ENCODE measurements around the gene ZAR1. TPM values are rescaled to one million over a fixed set of nuclear protein-coding genes. Genes with fewer than 3 reads are reported as not detected.
"Not testable (repeated sequence)": the region's sequence is repeated elsewhere in the genome, so short reads cannot be mapped to it uniquely, and the experiment has no call there.

The ZAR1 gene, protein sequence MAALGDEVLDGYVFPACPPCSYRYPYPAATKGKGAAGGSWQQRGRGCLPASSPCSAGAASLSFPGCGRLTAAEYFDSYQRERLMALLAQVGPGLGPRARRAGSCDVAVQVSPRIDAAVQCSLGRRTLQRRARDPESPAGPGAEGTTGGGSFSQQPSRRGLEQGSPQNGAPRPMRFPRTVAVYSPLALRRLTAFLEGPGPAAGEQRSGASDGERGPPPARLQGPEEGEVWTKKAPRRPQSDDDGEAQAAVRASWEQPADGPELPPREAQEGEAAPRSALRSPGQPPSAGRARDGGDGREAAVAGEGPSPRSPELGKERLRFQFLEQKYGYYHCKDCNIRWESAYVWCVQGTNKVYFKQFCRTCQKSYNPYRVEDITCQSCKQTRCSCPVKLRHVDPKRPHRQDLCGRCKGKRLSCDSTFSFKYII
- under 1 TPM in 1 of 4 donors, not detected in 3; 0.41 TPM for total RNA-seq

DNA sequence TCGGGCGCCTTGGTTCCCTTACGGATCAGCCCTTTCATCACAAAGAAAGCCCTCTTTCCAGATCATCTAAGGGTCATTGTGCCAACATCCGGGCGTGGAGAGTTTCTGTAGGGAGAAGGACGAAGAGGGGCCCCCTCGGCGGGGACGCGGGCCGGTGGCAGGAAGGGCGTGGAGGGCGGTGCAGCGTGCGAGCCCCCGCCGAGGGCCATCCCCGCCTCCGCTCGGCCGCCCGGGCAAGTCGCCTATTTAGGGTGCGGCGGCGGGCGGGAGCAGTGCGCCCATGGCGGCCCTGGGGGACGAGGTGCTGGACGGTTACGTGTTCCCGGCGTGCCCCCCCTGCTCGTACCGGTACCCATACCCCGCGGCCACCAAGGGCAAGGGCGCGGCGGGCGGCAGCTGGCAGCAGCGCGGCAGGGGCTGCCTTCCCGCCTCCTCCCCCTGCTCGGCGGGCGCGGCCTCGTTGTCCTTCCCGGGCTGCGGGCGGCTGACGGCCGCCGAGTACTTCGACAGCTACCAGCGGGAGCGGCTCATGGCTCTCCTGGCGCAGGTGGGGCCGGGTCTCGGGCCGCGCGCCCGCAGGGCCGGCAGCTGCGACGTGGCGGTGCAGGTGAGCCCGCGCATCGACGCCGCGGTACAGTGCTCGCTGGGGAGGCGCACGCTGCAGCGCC is at the start of gene ZAR1:
TSS of gene ZAR1 (plus strand) at position 241 of the 668 bp plus-strand sequence. CDS start at position 281, 40 bp downstream.
- Histone ChIP-seq H3K4me1 (peaks cover 0 to 8% of the 10 kb centered on the region in 2 donors), H3K9me3 (no peaks in the 10 kb centered on the region), H3K36me3 (no peaks in the 10 kb centered on the region), H3K27me3 (peaks cover 10 to 33% of the 10 kb centered on the region in 2 donors), H3K4me3 (peak within 1 kb of the TSS in 1 of 2 donors; percentile 15), H3K27ac (no peak within 1 kb of the TSS)
- no peak for TF ChIP-seq POLR2A (IDR thresholded peaks at IDR 0.05)
- TF ChIP-seq, protein P1, sequence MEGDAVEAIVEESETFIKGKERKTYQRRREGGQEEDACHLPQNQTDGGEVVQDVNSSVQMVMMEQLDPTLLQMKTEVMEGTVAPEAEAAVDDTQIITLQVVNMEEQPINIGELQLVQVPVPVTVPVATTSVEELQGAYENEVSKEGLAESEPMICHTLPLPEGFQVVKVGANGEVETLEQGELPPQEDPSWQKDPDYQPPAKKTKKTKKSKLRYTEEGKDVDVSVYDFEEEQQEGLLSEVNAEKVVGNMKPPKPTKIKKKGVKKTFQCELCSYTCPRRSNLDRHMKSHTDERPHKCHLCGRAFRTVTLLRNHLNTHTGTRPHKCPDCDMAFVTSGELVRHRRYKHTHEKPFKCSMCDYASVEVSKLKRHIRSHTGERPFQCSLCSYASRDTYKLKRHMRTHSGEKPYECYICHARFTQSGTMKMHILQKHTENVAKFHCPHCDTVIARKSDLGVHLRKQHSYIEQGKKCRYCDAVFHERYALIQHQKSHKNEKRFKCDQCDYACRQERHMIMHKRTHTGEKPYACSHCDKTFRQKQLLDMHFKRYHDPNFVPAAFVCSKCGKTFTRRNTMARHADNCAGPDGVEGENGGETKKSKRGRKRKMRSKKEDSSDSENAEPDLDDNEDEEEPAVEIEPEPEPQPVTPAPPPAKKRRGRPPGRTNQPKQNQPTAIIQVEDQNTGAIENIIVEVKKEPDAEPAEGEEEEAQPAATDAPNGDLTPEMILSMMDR (IDR thresholded peaks at IDR 0.05): no peak
- DNase-seq: no peak
- intact Hi-C loops (cut with DNase I; ENCODE audit: low total_unique reads): no loop called here

DNA sequence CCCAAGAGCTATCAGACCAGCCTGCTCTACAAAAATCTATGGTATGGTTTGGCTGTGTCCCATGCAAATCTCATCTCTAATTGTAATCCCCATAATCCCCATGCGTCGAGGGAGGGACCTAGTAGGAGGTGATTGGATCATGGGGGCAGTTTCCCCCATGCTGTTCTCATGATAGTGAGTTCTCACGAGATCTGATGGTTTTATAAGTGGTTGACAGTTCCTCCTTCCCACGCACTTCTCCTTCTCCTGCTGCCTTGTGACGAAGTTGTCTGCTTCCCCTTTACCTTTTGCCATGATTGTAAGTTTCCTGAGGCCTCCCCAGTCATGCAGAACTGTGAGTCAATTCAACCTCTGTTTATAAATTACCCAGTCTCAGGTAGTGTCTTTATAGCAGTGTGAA is 49.1 kb upstream of the ZAR1 start:
- intact Hi-C loops (cut with DNase I; ENCODE audit: low total_unique reads); H3K9me3 ChIP-seq: not testable (repeated sequence)

GRCh38 chr4:48445704-48446103 is 44.3 kb upstream of the ZAR1 start:
- TF ChIP-seq POLR2A (IDR thresholded peaks at IDR 0.05): no peak
- TF ChIP-seq, protein P1 (IDR thresholded peaks at IDR 0.05): peak in 3 of 4 experiments; percentile 6 to 36 (median 23)

More for the DNA sequence above, 49.1 kb upstream of the ZAR1 start:
- H3K4me3 ChIP-seq, H3K27ac ChIP-seq, H3K27me3 ChIP-seq, H3K4me1 ChIP-seq, DNase-seq, H3K36me3 ChIP-seq: not testable (repeated sequence)

GRCh38 chr4:48446642-48447041 is 43.4 kb upstream of the ZAR1 start:
- no peak for TF ChIP-seq POLR2A (IDR thresholded peaks at IDR 0.05)
- TF ChIP-seq, protein P1 (IDR thresholded peaks at IDR 0.05): no peak
- Histone ChIP-seq H3K27me3 (no peaks in the 10 kb centered on the region), H3K4me3 (no peak overlapping the region), H3K36me3 (no peaks in the 10 kb centered on the region), H3K27ac (no peak overlapping the region), H3K9me3 (no peaks in the 10 kb centered on the region), H3K4me1 (no peaks in the 10 kb centered on the region)
- no peak for DNase-seq
- intact Hi-C loops (cut with DNase I; ENCODE audit: low total_unique reads): no loop called here

More at GRCh38 chr4:48445704-48446103, 44.3 kb upstream of the ZAR1 start:
- H3K36me3 ChIP-seq: no peaks in the 10 kb centered on the region
- H3K4me1 ChIP-seq: no peaks in the 10 kb centered on the region
- H3K27me3 ChIP-seq: no peaks in the 10 kb centered on the region
- no peak overlapping the region for H3K4me3 ChIP-seq
- intact Hi-C loops (cut with DNase I; ENCODE audit: low total_unique reads): no loop called here
- H3K9me3 ChIP-seq: no peaks in the 10 kb centered on the region
- no peak overlapping the region for H3K27ac ChIP-seq
- DNase-seq: no peak

GRCh38 chr4:48449151-48449550 is 40.9 kb upstream of the ZAR1 start:
- H3K36me3 ChIP-seq: no peaks in the 10 kb centered on the region
- no peaks in the 10 kb centered on the region for H3K9me3 ChIP-seq
- no peak overlapping the region for H3K4me3 ChIP-seq
- no peak for DNase-seq
- no peaks in the 10 kb centered on the region for H3K4me1 ChIP-seq
- no peaks in the 10 kb centered on the region for H3K27me3 ChIP-seq
- TF ChIP-seq POLR2A (IDR thresholded peaks at IDR 0.05): no peak
- TF ChIP-seq, protein P1 (IDR thresholded peaks at IDR 0.05): no peak
- intact Hi-C loops (cut with DNase I; ENCODE audit: low total_unique reads): no loop called here
- H3K27ac ChIP-seq: no peak overlapping the region
